Measurements from ENCODE around the gene KSR1. TPM values are rescaled to one million over a fixed set of nuclear protein-coding genes. Genes with fewer than 3 reads are reported as not detected.
"Not testable (repeated sequence)": the region's sequence is repeated elsewhere in the genome, so short reads cannot be mapped to it uniquely, and the experiment has no call there.

KSR1 gene
- polyA plus RNA-seq, 1 donor from 2014 or later = 9.2 TPM

GRCh38 chr17:27634776-27635175 lies 178.5 kb downstream of the KSR1 start:
- Histone ChIP-seq H3K9me3 (ENCODE audit: low read length) (no peaks in the 10 kb centered on the region), H3K36me3 (ENCODE audit: insufficient read depth, low read length) (no peaks in the 10 kb centered on the region), H3F3A (ENCODE audit: insufficient read depth, low read length, poor library complexity, severe bottlenecking) (no peaks in the 10 kb centered on the region), H3K9me2 (ENCODE audit: insufficient read depth, low read length) (no peaks in the 10 kb centered on the region), H2AFZ (ENCODE audit: low read depth, low read length) (no peak overlapping the region), H3K9ac (ENCODE audit: low read length) (no peak overlapping the region), H4K20me1 (ENCODE audit: insufficient read depth) (no peaks in the 10 kb centered on the region), H3K27ac (ENCODE audit: low read length) (no peak overlapping the region), H3K79me2 (replicated peaks; ENCODE audit: insufficient read depth, low read length) (no peaks in the 10 kb centered on the region), H3K4me3 (ENCODE audit: low read length) (no peak overlapping the region), H3K27me3 (ENCODE audit: insufficient read depth, low read depth, low read length) (no peaks in the 10 kb centered on the region), H3K4me2 (ENCODE audit: low read length) (no peak overlapping the region)
- TF ChIP-seq EZH2 (IDR thresholded peaks at IDR 0.05; ENCODE audit: borderline replicate concordance, insufficient read depth, low read length, poor library complexity, severe bottlenecking) = no peak
- TF ChIP-seq REST (IDR thresholded peaks at IDR 0.05; ENCODE audit: borderline replicate concordance) = no peak

- Histone ChIP-seq H3K4me2 (ENCODE audit: low read length) (no peak overlapping the region), H3K27me3 (ENCODE audit: insufficient read depth, low read depth, low read length) (no peaks in the 10 kb centered on the region), H3K27ac (ENCODE audit: low read length) (no peak overlapping the region), H3K9me3 (ENCODE audit: low read length) (no peaks in the 10 kb centered on the region), H3K9me2 (ENCODE audit: insufficient read depth, low read length) (no peaks in the 10 kb centered on the region), H3F3A (ENCODE audit: insufficient read depth, low read length, poor library complexity, severe bottlenecking) (no peaks in the 10 kb centered on the region), H3K79me2 (replicated peaks; ENCODE audit: insufficient read depth, low read length) (no peaks in the 10 kb centered on the region), H4K20me1 (ENCODE audit: insufficient read depth) (no peaks in the 10 kb centered on the region), H2AFZ (ENCODE audit: low read depth, low read length) (no peak overlapping the region), H3K4me3 (ENCODE audit: low read length) (no peak overlapping the region), H3K9ac (ENCODE audit: low read length) (no peak overlapping the region), H3K36me3 (ENCODE audit: insufficient read depth, low read length) (no peaks in the 10 kb centered on the region)
- TF ChIP-seq MXI1 (conservative IDR thresholded peaks at IDR 0.05; ENCODE audit: poor library complexity, severe bottlenecking) = no peak
- TF ChIP-seq EZH2 (IDR thresholded peaks at IDR 0.05; ENCODE audit: borderline replicate concordance, insufficient read depth, low read length, poor library complexity, severe bottlenecking) = no peak
Measured at GRCh38 chr17:27635275-27635823, 179.1 kb downstream of the KSR1 start.

GRCh38 chr17:27636005-27636520 lies 179.8 kb downstream of the KSR1 start:
- H3K9me2 ChIP-seq (ENCODE audit: insufficient read depth, low read length); H3K27me3 ChIP-seq (ENCODE audit: insufficient read depth, low read depth, low read length); H3K9ac ChIP-seq (ENCODE audit: low read length); H2AFZ ChIP-seq (ENCODE audit: low read depth, low read length); H4K20me1 ChIP-seq (ENCODE audit: insufficient read depth); H3K27ac ChIP-seq (ENCODE audit: low read length); H3K4me3 ChIP-seq (ENCODE audit: low read length); H3K36me3 ChIP-seq (ENCODE audit: insufficient read depth, low read length); H3K4me2 ChIP-seq (ENCODE audit: low read length); H3K9me3 ChIP-seq (ENCODE audit: low read length); H3K79me2 ChIP-seq (replicated peaks; ENCODE audit: insufficient read depth, low read length); H3F3A ChIP-seq (ENCODE audit: insufficient read depth, low read length, poor library complexity, severe bottlenecking): not testable (repeated sequence)

- not testable (repeated sequence) for H3K27ac ChIP-seq (ENCODE audit: low read length)
Measured at GRCh38 chr17:27637818-27638217, 181.6 kb downstream of the KSR1 start.

GRCh38 chr17:27638415-27638914 lies 182.2 kb downstream of the KSR1 start:
- H3K27ac ChIP-seq (ENCODE audit: low read length); H3K27me3 ChIP-seq (ENCODE audit: insufficient read depth, low read depth, low read length); H4K20me1 ChIP-seq (ENCODE audit: insufficient read depth); H3K79me2 ChIP-seq (replicated peaks; ENCODE audit: insufficient read depth, low read length); H3K9ac ChIP-seq (ENCODE audit: low read length); H2AFZ ChIP-seq (ENCODE audit: low read depth, low read length); H3K4me3 ChIP-seq (ENCODE audit: low read length); H3K9me2 ChIP-seq (ENCODE audit: insufficient read depth, low read length); H3F3A ChIP-seq (ENCODE audit: insufficient read depth, low read length, poor library complexity, severe bottlenecking); H3K36me3 ChIP-seq (ENCODE audit: insufficient read depth, low read length); H3K9me3 ChIP-seq (ENCODE audit: low read length); H3K4me2 ChIP-seq (ENCODE audit: low read length): not testable (repeated sequence)

More at GRCh38 chr17:27637818-27638217, 181.6 kb downstream of the KSR1 start:
- not testable (repeated sequence) for H3K4me2 ChIP-seq (ENCODE audit: low read length); H3K79me2 ChIP-seq (replicated peaks; ENCODE audit: insufficient read depth, low read length); H3K36me3 ChIP-seq (ENCODE audit: insufficient read depth, low read length); H2AFZ ChIP-seq (ENCODE audit: low read depth, low read length); H3K9me3 ChIP-seq (ENCODE audit: low read length); H3K9me2 ChIP-seq (ENCODE audit: insufficient read depth, low read length); H3K4me3 ChIP-seq (ENCODE audit: low read length); H3K9ac ChIP-seq (ENCODE audit: low read length); H4K20me1 ChIP-seq (ENCODE audit: insufficient read depth); H3F3A ChIP-seq (ENCODE audit: insufficient read depth, low read length, poor library complexity, severe bottlenecking); H3K27me3 ChIP-seq (ENCODE audit: insufficient read depth, low read depth, low read length)
